HepG2 (cell line): Measurements from ENCODE around the gene ADAD2. TPM values are rescaled to one million over a fixed set of nuclear protein-coding genes. Genes with fewer than 3 reads are reported as not detected.

Source experiments
- ATAC-seq: fragments of 200-7000 bp; cut with Tn5 transposase; 3 replicates; pipeline ENCODE4 v1.9.1; 2020; ENCODE audit warnings: mild to moderate bottlenecking, moderate library complexity
- BruUV-seq: library from RNA; stranded (reverse); fragments of 400-500 nt; replicated peaks from 2 replicates; lab custom pipeline; 2021; lab: Mats Ljungman, UMichigan
- CTCF ChIA-PET: fragments of 300-600 bp; formaldehyde crosslinking; extraction: SDS; loops from one replicate; lab custom pipeline; 2021; ENCODE audit warnings: low total read pairs, inconsistent platforms, low intra/inter-chr PET ratio; lab: Yijun Ruan, JAX
- POLR2A ChIA-PET: fragments of 350-600 bp; sonication (Branson Sonifier 250); formaldehyde crosslinking; loops from one replicate; lab custom pipeline; 2020; ENCODE audit warnings: antibody characterized with exemption, inconsistent platforms; lab: Yijun Ruan, JAX
- DNase-seq: peaks from one replicate; pipeline ENCODE4 v3.0.0-alpha.2; 2015; ENCODE audit warnings: low spot score
- FAIRE-seq: peaks from 3 replicates; lab custom pipeline; 2011; peaks lifted over from hg19 to GRCh38; lab: Jason Lieb, UNC
- H2AFZ ChIP-seq: one replicate; pipeline ENCODE4 v1.6.1; 2011; ENCODE audit warnings: low read length, inconsistent platforms
- H3K27ac ChIP-seq: fragments of 300-600 bp; 3 replicates; pipeline ENCODE4 v1.8.0; 2011; ENCODE audit warnings: mixed run types, mild to moderate bottlenecking, mixed read lengths, low read length, inconsistent platforms; ENCODE audit not compliant: insufficient read depth; ENCODE audit errors: extremely low read length
- H3K27me3 ChIP-seq, 2 experiments: fragments of 200-600 bp in 1 of 2; 2 replicates in 1 of 2; 3 replicates in 1 of 2; pipeline versions ENCODE4 v1.6.0 to v1.8.0; 2011; ENCODE audit warnings: low read length in 2 of 2, mild to moderate bottlenecking in 2 of 2, moderate library complexity in 2 of 2, inconsistent platforms in 1 of 2; ENCODE audit not compliant: insufficient read depth in 2 of 2, control insufficient read depth in 1 of 2
- H3K36me3 ChIP-seq, 2 experiments: fragments of 200-600 bp in 1 of 2; replicated peaks in 1 of 2; 2 replicates in 1 of 2; 3 replicates in 1 of 2; pipeline versions ENCODE4 v1.5.1 to v1.8.0; 2011; ENCODE audit warnings: low read length in 2 of 2, inconsistent platforms in 1 of 2; ENCODE audit not compliant: insufficient read depth in 2 of 2, control insufficient read depth in 1 of 2
- H3K4me1 ChIP-seq: 2 replicates; pipeline ENCODE4 v1.5.1; 2012; ENCODE audit warnings: low read length, inconsistent platforms; ENCODE audit not compliant: insufficient read depth
- H3K4me2 ChIP-seq: 2 replicates; pipeline ENCODE4 v1.6.0; 2011; ENCODE audit warnings: low read depth, low read length, inconsistent platforms
- H3K4me3 ChIP-seq, 3 experiments: fragments of 200-600 bp in 1 of 3; sonication (generic), shearing (Covaris generic) in 1 of 3; replicated peaks in 1 of 3; 2 replicates each; pipeline ENCODE4 v1.5.1; 2011 to 2016; ENCODE audit warnings: low read length in 3 of 3, inconsistent platforms in 2 of 3, low read depth in 2 of 3, mild to moderate bottlenecking in 2 of 3, control low read depth in 1 of 3, mixed read lengths in 1 of 3; ENCODE audit not compliant: insufficient read depth in 1 of 3
- H3K79me2 ChIP-seq: one replicate; pipeline ENCODE4 v1.6.1; 2011; ENCODE audit warnings: low read length, inconsistent platforms; ENCODE audit not compliant: insufficient read depth
- H3K9ac ChIP-seq: 2 replicates; pipeline ENCODE4 v1.6.0; 2011; ENCODE audit warnings: mild to moderate bottlenecking, low read depth, low read length, inconsistent platforms; ENCODE audit not compliant: insufficient read depth
- H3K9me3 ChIP-seq: 2 replicates; pipeline ENCODE4 v1.5.1; 2012; ENCODE audit warnings: mild to moderate bottlenecking, low read length
- H4K20me1 ChIP-seq: 2 replicates; pipeline ENCODE4 v1.6.0; 2011; ENCODE audit warnings: inconsistent platforms, mild to moderate bottlenecking, low read length, moderate library complexity; ENCODE audit not compliant: insufficient read depth
- HHEX ChIP-seq: IDR thresholded peaks from 2 replicates; pipeline ENCODE4 v1.6.1; 2016; ENCODE audit warnings: control low read depth
- NFKBIZ ChIP-seq: IDR thresholded peaks from 2 replicates; pipeline ENCODE4 v1.6.1; 2018; ENCODE audit warnings: missing genetic modification reagents, missing compliant biosample characterization
- TOE1 ChIP-seq: sonication (generic); formaldehyde crosslinking; IDR thresholded peaks from 2 replicates; pipeline ENCODE4 v1.4.0; 2020; ENCODE audit warnings: mild to moderate bottlenecking, missing genetic modification reagents
- ZNF660 ChIP-seq: sonication (generic); formaldehyde crosslinking; IDR thresholded peaks from 2 replicates; pipeline ENCODE4 v1.5.1; 2020; ENCODE audit warnings: mild to moderate bottlenecking, low read depth, missing genetic modification reagents, borderline replicate concordance
- WGBS: methylation state at CpG from one replicate; pipeline ENCODE4 v1.1.6; 2017; ENCODE audit warnings: low lambda C conversion rate; 5-methylcytosine and 5-hydroxymethylcytosine counted together
- in situ Hi-C: cut with HindIII; loops from 2 replicates; pipeline ENCODE4 v1.10.0; 2017; ENCODE audit warnings: low pct_unique_long_range_greater_than_20kb; ENCODE audit not compliant: extremely low pct_ligation_motif_present
- intact Hi-C: fragments of 100-400 bp; cut with micrococcal nuclease; formaldehyde crosslinking; loops from one replicate; pipeline ENCODE4 v1.10.0; 2022; ENCODE audit not compliant: unreplicated experiment
- polyA plus RNA-seq, 8 experiments: library from polyadenylated mRNA; depleted of rRNA in 3 of 8; stranded (reverse) in 7 of 8; unstranded in 1 of 8; fragments of >200 nt; fragmentation: Illumina TruSeq in 4 of 8; extraction: Trizol in 4 of 8; gene quantifications; 2 replicates each; pipeline versions ENCODE4 v1.2.1 to v1.2.3, GENCODE V29; 2011 to 2016; ENCODE audit warnings: low read depth in 4 of 8, missing spikeins in 1 of 8, mixed read lengths in 1 of 8; ENCODE audit not compliant: insufficient read depth in 1 of 8
- total RNA-seq, 5 experiments: library from RNA; depleted of rRNA; stranded (reverse); fragments of >200 nt; fragmentation: Illumina TruSeq; extraction: Trizol; gene quantifications; 2 replicates each; pipeline ENCODE4 v1.2.3, GENCODE V29; 2016; ENCODE audit warnings: low read depth in 1 of 5
- TF ChIP-seq, protein P1 (sequence below): sonication (generic); formaldehyde crosslinking; IDR thresholded peaks from 2 replicates; pipeline ENCODE4 v1.9.0; 2021; ENCODE audit warnings: missing genetic modification reagents, borderline replicate concordance

Gene ADAD2
- total and polyA plus RNA-seq, 2 of the 13 experiments (the other 11 are each of a cell fraction or from before 2014, with no cell fraction given) = not detected

GRCh38 chr16:84155771-84156170 is 35.2 kb upstream of the ADAD2 start:
- H3K4me3 ChIP-seq = no peak overlapping the region
- no peaks in the 10 kb centered on the region; the same call in 1 of the 2 replicates for H4K20me1 ChIP-seq
- CTCF ChIA-PET = no interaction called here
- TF ChIP-seq NFKBIZ (CRISPR knock-in tag) (no peak), HHEX (no peak), ZNF660 (CRISPR knock-in tag) (no peak), TOE1 (CRISPR knock-in tag) (no peak)
- TF ChIP-seq, protein P1, sequence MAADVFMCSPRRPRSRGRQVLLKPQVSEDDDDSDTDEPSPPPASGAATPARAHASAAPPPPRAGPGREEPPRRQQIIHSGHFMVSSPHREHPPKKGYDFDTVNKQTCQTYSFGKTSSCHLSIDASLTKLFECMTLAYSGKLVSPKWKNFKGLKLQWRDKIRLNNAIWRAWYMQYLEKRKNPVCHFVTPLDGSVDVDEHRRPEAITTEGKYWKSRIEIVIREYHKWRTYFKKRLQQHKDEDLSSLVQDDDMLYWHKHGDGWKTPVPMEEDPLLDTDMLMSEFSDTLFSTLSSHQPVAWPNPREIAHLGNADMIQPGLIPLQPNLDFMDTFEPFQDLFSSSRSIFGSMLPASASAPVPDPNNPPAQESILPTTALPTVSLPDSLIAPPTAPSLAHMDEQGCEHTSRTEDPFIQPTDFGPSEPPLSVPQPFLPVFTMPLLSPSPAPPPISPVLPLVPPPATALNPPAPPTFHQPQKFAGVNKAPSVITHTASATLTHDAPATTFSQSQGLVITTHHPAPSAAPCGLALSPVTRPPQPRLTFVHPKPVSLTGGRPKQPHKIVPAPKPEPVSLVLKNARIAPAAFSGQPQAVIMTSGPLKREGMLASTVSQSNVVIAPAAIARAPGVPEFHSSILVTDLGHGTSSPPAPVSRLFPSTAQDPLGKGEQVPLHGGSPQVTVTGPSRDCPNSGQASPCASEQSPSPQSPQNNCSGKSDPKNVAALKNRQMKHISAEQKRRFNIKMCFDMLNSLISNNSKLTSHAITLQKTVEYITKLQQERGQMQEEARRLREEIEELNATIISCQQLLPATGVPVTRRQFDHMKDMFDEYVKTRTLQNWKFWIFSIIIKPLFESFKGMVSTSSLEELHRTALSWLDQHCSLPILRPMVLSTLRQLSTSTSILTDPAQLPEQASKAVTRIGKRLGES (CRISPR knock-in tag) = no peak
- no peak overlapping the region for H3K9ac ChIP-seq
- no TSS peak for BruUV-seq
- H3K4me2 ChIP-seq = no peak overlapping the region
- DNase-seq = no peak
- in situ Hi-C loops = no loop called here
- H3K79me2 ChIP-seq = no peaks in the 10 kb centered on the region
- no peaks in the 10 kb centered on the region for H3K36me3 ChIP-seq
- H3K27me3 ChIP-seq = peaks cover 2 to 53% of the 10 kb centered on the region in 2 experiments; a peak in 4 of 5 replicates
- intact Hi-C loops = no loop called here
- peaks cover 6% of the 10 kb centered on the region; the same call in 1 of the 2 replicates for H3K4me1 ChIP-seq
- H2AFZ ChIP-seq = no peak overlapping the region
- H3K27ac ChIP-seq = no peak overlapping the region
- 60% methylated on average over 6 of the region's 6 CpGs for WGBS
- FAIRE-seq = no peak
- no peaks in the 10 kb centered on the region for H3K9me3 ChIP-seq
- no peak for ATAC-seq
- POLR2A ChIA-PET = interaction anchor here (1.0 kb wide), 1 partner anchor 18 kb away, joined by 3 read pairs; no protein-coding TSS in a partner anchor
